HFF-Myc (cell line): Measurements from ENCODE around the gene ABITRAM.
A peak's percentile ranks its signal among the peaks of the same experiment; 100 is the strongest.

ENCODE experiments used
- DNase-seq: peaks from one replicate; pipeline ENCODE4 v3.0.0-alpha.2; 2011; ENCODE audit warnings: low read depth; ENCODE audit errors: extremely low read depth
- H3K4me3 ChIP-seq: replicated peaks from 2 replicates; pipeline ENCODE4 v1.5.1; 2011; ENCODE audit warnings: low read depth, mild to moderate bottlenecking, control low read depth, low read length
- CTCF ChIP-seq: IDR thresholded peaks from 2 replicates; pipeline ENCODE4 v1.5.1; 2012; ENCODE audit warnings: mild to moderate bottlenecking, low read depth, low read length, control low read depth; ENCODE audit errors: missing control alignments

Gene ABITRAM

GRCh38 chr9:108928386-108928785 lies 5.8 kb upstream of the ABITRAM start:
- DNase-seq: no peak
- no peak for TF ChIP-seq CTCF
- H3K4me3 ChIP-seq: no peak overlapping the region

GRCh38 chr9:108933231-108933717 lies 926 bp upstream of the ABITRAM start:
- DNase-seq: no peak
- H3K4me3 ChIP-seq: peak overlapping the region; percentile 97
- TF ChIP-seq CTCF: no peak

GRCh38 chr9:108933718-108934322 lies 380 bp upstream of the ABITRAM start, which contains the start of gene ELP1:
ELP1 (minus strand) TSS chr9:108934124; CDS start chr9:108931146, 2,978 bp downstream.
- peak within 1 kb of the TSS; percentile 97 for H3K4me3 ChIP-seq
- TF ChIP-seq CTCF: peak; percentile 19
- peak; percentile 83 for DNase-seq

GRCh38 chr9:108937561-108938305 lies 3.5 kb downstream of the ABITRAM start:
- no peak for TF ChIP-seq CTCF
- no peak overlapping the region for H3K4me3 ChIP-seq
- no peak for DNase-seq

- no peak for DNase-seq
- no peak for TF ChIP-seq CTCF
- no peak overlapping the region for H3K4me3 ChIP-seq
Measured at GRCh38 chr9:108939975-108940374, 5.8 kb downstream of the ABITRAM start.

GRCh38 chr9:108950168-108950567 lies 16.0 kb downstream of the ABITRAM start:
- no peak overlapping the region for H3K4me3 ChIP-seq
- DNase-seq: no peak
- no peak for TF ChIP-seq CTCF
